Inflammatory macrophage treated with lipopolysaccharide for 1 hour (primary cell): ENCODE measurements around the gene FOXK1.
A peak's percentile ranks its signal among the peaks of the same experiment; 100 is the strongest.

Source experiments
- DNase-seq, 2 donors: peaks; one replicate each; pipeline ENCODE4 v3.0.0-alpha.2; 2020 to 2022

FOXK1 gene

DNA sequence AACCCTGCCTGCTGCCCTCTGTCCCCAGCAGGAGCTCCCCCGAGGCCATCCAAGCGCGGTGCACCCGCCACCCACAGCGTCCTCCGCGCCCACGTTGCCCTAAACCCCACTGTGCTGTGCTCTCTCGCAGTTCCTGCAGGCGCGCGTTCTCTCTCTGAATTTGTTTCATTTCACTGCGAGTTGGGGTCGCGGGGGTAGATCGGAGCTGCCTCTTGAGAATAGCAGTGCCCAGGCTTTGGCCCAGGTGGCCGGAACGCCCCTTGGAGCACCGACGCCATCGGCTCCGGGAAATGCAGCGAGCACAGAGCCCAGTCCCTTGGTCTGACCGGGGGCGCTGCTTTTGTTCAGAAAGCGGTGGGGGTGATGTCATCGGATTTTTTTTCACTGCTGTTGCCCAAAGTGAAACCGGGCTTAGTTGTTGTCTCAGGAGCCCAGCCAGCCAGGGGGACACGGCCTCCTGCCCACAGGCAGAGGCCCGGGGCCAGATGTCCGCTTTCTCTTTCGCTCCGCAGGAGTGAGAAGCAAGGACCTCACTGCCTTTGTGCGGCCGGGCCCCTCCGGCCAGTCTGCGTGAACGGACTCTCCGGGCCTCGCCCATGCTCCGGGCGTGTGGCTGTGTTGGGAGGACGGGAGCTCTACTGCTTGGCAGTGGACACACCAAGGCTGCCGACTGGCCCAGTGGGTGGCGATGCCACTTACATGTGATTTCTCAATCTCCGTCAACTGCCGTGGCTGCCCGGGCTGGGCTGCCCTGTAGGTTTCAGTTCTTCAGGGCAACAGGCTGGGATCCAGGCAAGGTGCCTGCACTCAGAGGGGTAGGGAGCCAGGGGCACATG is 43.1 kb downstream of the FOXK1 start:
- DNase-seq = peak; percentile 91 to 92

DNA sequence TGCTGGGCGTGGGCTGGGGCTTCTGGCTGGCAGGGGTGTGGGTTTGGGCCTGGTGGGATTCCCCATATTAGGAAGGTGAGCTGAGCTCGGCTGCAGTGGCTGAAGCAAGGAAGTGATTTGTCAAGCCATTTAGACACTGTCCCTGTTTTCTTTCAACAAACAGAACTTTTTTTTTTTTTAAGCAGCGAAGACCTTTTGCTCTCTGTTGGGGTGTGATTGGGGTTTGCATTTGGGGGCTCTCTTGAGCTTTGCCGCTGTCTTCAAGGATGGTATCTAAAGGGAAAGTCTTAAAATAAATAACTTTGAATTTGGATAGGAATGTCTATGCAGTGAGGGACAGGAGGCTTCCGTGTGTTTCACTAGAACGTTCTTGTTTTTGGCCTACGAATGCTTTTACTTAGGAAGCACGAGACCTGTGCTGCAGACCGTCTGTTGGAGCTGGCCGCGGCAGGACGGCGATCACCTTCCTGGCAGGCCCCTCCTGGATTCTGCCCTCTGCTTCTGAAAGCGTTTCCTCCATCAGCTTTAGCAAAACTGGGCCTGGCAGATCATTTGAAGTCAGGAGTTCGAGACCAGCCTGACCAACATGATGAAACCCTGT is 43.9 kb downstream of the FOXK1 start:
- DNase-seq = no peak

DNA sequence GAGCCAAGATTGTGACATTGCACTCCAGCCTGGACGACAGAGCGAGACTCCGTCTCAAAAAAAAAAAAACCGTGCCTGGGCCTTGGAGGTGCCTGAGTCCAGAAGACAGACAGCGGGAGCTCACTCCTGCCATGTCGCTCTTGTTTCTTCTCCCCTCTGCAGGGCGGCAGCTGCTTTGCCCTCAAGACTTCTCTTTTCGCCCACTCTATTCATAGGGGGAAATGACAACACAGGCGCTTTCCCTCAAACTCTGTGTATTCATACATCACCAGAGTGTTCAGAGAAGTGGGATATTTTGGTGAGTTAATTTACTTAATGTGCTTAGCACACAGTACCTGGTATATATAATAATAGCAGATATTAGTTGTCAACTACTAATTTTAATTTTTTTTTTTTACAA is 44.5 kb downstream of the FOXK1 start:
- peak; percentile 81 to 90 for DNase-seq

GRCh38 chr7:4727914-4728705 is 46.0 kb downstream of the FOXK1 start:
- no peak for DNase-seq

- DNase-seq = no peak
These were observed 47.2 kb downstream of the FOXK1 start for GRCh38 chr7:4729266-4729665.

DNA sequence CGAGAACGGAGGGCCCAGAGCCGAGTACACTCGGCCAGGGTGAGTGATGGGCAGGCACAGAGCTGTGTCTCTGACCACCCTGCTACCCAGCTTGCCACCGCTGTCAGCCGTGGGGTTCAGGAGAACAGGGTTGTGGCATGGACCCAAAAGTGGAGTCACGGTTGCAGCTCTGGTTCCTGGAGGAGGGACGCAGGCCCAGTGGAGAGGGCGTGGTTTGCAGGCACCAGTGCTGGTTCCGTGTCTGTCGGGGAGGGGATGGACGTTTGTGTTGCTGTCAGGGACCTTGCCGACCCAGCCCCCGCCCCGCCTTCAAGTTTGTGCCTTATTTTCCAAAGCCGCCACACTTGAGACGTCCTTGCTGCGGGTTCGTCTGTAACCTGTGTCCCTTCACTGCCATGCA is 48.2 kb downstream of the FOXK1 start:
- DNase-seq = no peak

DNA sequence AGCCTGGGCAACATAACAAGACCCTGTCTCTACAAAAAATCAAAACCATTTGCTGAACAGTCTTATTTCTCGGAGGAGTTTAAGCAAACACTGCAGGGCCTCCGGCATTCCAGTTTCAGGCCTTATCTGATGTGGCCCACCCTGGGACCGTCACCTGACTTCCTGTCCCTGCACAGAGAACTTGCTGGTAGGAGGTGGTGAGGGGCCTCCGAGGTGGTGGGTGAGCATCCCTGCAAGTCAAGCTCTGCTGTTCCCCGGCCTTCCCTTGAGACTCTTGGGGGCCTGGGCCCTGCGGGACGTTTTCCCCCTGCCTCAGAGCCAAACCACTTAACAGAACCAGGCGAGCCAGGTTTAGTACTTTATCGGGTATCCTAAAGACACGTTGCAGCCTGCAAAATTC is 48.9 kb downstream of the FOXK1 start:
- DNase-seq = no peak

- no peak for DNase-seq
These were observed 49.7 kb downstream of the FOXK1 start for GRCh38 chr7:4731803-4732202.

GRCh38 chr7:4733936-4734528 is 51.9 kb downstream of the FOXK1 start:
- DNase-seq = no peak

DNA sequence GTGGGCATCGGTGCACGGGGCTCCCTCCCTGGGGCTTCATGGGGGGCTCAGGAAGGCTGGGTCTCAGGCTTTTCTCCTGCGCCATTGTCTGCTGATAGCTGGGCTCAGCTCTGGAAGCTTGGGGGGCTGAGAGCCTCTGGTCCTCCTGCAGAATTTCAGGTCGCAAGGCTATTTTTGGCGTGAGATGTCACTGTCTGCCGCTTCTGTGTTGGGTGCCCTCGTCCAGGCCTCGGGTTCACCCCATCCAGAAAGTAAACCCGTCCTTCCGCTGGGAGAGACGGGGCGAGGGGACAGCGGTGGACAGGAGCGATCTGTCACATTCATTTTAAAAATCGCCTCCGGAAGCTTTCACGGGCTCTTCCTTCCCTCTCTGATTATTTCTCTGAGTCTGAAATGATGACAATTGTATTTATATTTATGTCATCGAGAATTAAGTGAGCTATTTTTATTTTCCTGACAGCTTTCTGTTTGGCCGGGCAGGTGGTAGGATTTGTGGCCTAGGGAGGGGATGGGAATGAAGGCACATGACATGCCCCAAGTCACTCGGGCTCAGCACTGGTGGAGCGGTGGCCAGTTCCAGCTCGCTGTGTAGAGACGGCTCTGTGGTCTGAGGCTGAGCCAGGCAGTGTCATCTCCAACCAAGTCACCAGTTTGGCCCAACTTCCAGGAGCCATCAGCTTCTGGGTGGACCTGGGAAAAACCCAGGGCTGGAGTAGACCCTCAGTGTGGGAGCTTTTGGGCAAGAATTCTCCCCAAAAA is 52.7 kb downstream of the FOXK1 start:
- DNase-seq = no peak

GRCh38 chr7:4737300-4737699 is 55.2 kb downstream of the FOXK1 start:
- DNase-seq = no peak

DNA sequence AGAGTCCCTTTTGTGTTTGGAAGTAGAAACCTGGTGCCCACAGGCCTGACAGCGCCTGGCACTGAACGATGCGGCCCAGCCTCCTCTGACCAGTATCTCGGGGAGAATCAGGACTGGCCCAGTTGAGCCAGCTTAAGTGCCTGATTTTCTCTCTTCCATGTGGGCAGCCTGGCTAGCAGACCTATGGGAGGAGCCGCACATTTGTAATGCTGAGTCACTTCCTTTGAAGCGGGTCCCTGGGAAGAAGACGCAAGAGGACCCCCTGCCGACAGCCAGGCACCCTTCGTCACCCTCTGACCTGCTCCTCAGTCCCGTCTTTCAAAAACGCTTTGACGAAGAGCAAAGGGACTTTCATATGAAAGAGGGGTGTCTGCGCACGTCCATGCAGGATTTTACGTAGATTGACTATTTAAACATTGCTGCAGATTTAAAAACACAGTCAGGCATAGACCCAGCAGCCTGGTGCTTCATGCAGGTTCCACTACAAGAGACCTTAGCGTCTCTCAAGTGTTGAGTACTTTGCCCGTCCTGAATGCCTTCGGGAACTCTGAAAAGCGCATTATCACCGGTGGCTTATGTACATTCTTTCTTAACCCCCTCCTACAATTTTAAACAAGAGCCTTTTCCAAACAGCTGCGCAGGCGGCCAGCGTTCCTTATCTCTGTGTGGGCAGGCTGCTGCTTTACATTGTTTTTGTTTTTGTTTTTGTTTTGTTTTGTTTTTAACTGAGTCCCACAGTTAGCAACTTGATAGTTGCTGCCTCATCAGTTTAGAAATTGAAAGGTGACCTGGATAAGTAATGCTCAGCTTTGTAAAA is 56.8 kb downstream of the FOXK1 start:
- peak; percentile 65 to 70 for DNase-seq

GRCh38 chr7:4739528-4739992 is 57.5 kb downstream of the FOXK1 start:
- peak; percentile 17 to 53 for DNase-seq

DNA sequence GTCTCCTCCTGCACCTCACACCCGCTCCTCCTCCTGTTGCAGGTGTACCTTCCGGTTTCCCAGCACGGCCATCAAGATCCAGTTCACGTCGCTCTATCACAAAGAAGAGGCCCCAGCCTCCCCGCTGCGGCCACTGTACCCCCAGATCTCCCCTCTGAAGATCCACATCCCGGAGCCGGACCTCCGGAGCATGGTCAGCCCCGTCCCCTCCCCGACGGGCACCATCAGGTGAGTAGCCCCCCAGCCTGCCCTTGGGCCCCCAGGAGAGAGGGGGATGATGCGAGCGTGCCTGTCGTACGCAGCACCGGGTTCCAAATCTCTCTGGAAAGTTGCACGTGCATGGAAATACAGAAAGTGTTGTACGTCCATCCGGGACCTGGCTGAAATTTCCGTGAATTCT is 58.7 kb downstream of the FOXK1 start:
- DNase-seq = no peak

- no peak for DNase-seq
These were observed 60.0 kb downstream of the FOXK1 start for GRCh38 chr7:4742051-4742573.

GRCh38 chr7:4742852-4743251 is 60.8 kb downstream of the FOXK1 start:
- DNase-seq = no peak

GRCh38 chr7:4744391-4745264 is 62.5 kb downstream of the FOXK1 start:
- DNase-seq = peak; percentile 77 to 85

DNA sequence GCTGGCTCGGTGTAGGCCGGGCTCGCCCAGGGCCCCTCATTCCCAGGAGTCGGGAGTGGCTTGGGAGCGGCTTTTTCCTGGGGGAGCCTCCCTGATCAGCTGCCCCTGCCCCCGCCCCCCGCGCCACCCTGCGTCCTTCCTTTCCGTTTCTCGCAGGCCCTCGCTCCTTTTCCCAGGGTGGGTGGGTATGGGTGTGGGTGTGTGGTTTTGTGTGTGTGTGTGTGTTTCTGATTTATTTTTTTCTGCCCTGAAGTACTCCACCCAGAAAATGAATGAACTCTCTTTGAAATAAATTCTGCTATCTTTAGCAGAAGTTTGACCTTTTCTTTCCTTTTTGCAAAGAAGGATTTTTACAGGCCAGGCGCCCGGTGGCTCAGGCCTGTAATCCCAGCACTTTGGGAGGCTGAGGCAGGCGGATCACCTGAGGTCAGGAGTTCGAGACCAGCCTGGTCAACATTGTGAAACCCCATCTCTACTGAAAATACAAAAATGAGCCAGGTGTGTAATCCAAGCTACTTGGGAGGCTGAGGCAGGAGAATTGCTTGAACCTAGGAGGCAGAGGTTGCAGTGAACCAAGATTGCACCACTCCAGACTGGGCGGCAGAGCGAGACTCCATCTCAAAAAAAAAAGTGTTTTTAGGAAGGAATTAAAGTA is 63.3 kb downstream of the FOXK1 start:
- peak in 1 of 2 donors; percentile 10 for DNase-seq
